Neural progenitor cell (in vitro differentiated cells): ENCODE measurements around the gene TNIK. TPM values are rescaled to one million over a fixed set of nuclear protein-coding genes. Genes with fewer than 3 reads are reported as not detected.

Source experiments
- DNase-seq: peaks from one replicate; pipeline ENCODE4 v3.0.0-alpha.2; 2016; ENCODE audit warnings: low spot score
- H2AFZ ChIP-seq: fragments of 200-600 bp; sonication (generic); replicated peaks from 2 replicates; pipeline ENCODE4 v1.6.1; 2016; ENCODE audit warnings: antibody characterized with exemption
- H3F3A ChIP-seq: fragments of 200-600 bp; sonication (generic); 2 replicates; pipeline ENCODE4 v1.6.1; 2016; ENCODE audit warnings: antibody characterized with exemption, low read depth
- H3K27ac ChIP-seq: fragments of 200-600 bp; sonication (generic); 2 replicates; pipeline ENCODE4 v1.5.1; 2016; ENCODE audit warnings: mild to moderate bottlenecking
- H3K27me3 ChIP-seq: fragments of 200-600 bp; sonication (generic); 2 replicates; pipeline ENCODE4 v1.6.1; 2016; ENCODE audit warnings: mild to moderate bottlenecking, moderate library complexity
- H3K36me3 ChIP-seq: fragments of 200-600 bp; sonication (generic); 2 replicates; pipeline ENCODE4 v1.5.1; 2016
- H3K4me1 ChIP-seq: fragments of 200-600 bp; sonication (generic); 2 replicates; pipeline ENCODE4 v1.6.1; 2016; ENCODE audit warnings: mixed run types
- H3K4me2 ChIP-seq: fragments of 200-600 bp; sonication (generic); 2 replicates; pipeline ENCODE4 v1.6.1; 2016
- H3K4me3 ChIP-seq: fragments of 200-600 bp; sonication (generic); 2 replicates; pipeline ENCODE4 v1.5.1; 2016
- H3K79me2 ChIP-seq: fragments of 200-600 bp; sonication (generic); 2 replicates; pipeline ENCODE4 v1.6.1; 2016; ENCODE audit warnings: low read depth
- H3K9ac ChIP-seq: fragments of 200-600 bp; sonication (generic); 2 replicates; pipeline ENCODE4 v1.6.1; 2016
- H3K9me3 ChIP-seq: fragments of 200-600 bp; sonication (generic); 2 replicates; pipeline ENCODE4 v1.5.1; 2016; ENCODE audit warnings: low read depth
- H4K20me1 ChIP-seq: fragments of 200-600 bp; sonication (generic); 2 replicates; pipeline ENCODE4 v1.6.1; 2016; ENCODE audit warnings: low read depth
- H3K27ac Mint-ChIP-seq: 3 replicates; pipeline ENCODE4 v1.8.0; 2021; ENCODE audit warnings: mixed read lengths
- H3K27me3 Mint-ChIP-seq: 2 replicates; pipeline ENCODE4 v1.8.0; 2022; ENCODE audit warnings: low read depth, mild to moderate bottlenecking, inconsistent platforms, moderate library complexity, mixed read lengths; ENCODE audit not compliant: insufficient read depth
- H3K36me3 Mint-ChIP-seq: 3 replicates; pipeline ENCODE4 v1.8.0; 2021; ENCODE audit warnings: mixed read lengths
- H3K4me1 Mint-ChIP-seq: 3 replicates; pipeline ENCODE4 v1.8.0; 2021; ENCODE audit warnings: mixed read lengths
- H3K4me3 Mint-ChIP-seq: 3 replicates; pipeline ENCODE4 v1.8.0; 2021; ENCODE audit warnings: mild to moderate bottlenecking, moderate library complexity, mixed read lengths
- H3K9me3 Mint-ChIP-seq: 3 replicates; pipeline ENCODE4 v1.8.0; 2020; ENCODE audit warnings: mixed read lengths
- EZH2 ChIP-seq: fragments of 200-600 bp; sonication (generic); IDR thresholded peaks from 2 replicates; pipeline ENCODE4 v1.6.1; 2017; ENCODE audit warnings: antibody characterized with exemption, mild to moderate bottlenecking, moderate library complexity
- EZH2phosphoT487 ChIP-seq: fragments of 200-600 bp; sonication (generic); IDR thresholded peaks from 2 replicates; pipeline ENCODE4 v1.6.1; 2017; ENCODE audit warnings: antibody characterized with exemption
- total RNA-seq: library from RNA; depleted of rRNA; stranded (reverse); fragments of >200 nt; gene quantifications from 2 replicates; pipeline ENCODE4 v1.2.3, GENCODE V29; 2015; ENCODE audit warnings: low replicate concordance
- TF ChIP-seq, protein P1 (sequence below): fragments of 200-600 bp; sonication (generic); IDR thresholded peaks from 2 replicates; pipeline ENCODE4 v1.5.1; 2017; ENCODE audit warnings: antibody characterized with exemption, mild to moderate bottlenecking

TNIK gene
- total RNA-seq, 1 donor from 2014 or later: 3.0 TPM

DNA sequence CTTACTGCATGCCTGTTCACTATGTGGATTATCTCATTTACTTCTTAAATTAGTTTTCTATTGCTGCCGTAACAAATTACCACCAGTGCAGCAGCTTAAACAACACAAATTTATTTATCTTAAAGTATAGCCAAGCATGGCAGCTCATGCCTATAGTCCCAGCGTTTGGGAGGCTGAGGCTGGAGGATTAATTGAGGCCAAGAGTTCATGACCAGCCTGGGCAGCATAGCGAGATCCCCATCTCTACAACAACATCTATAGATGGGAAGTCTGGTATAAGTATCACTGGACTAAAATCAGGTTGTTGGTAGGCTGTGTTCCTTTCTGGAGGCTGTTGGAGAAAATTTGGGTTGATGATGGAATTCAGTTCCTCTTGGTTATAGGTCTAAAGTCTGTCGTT lies 438.8 kb downstream of the TNIK start:
- Histone ChIP-seq H2AFZ (no peak overlapping the region), H4K20me1 (no peaks in the 10 kb centered on the region), H3K36me3 (no peaks in the 10 kb centered on the region), H3K9me3 (no peaks in the 10 kb centered on the region), H3F3A (no peaks in the 10 kb centered on the region), H3K27ac (no peak overlapping the region), H3K79me2 (no peaks in the 10 kb centered on the region), H3K4me1 (no peaks in the 10 kb centered on the region), H3K4me3 (no peak overlapping the region), H3K27me3 (no peaks in the 10 kb centered on the region), H3K4me2 (no peak overlapping the region), H3K9ac (no peak overlapping the region)
- DNase-seq: no peak
- H3K27me3 Mint-ChIP-seq: no peaks in the 10 kb centered on the region
- H3K36me3 Mint-ChIP-seq: no peaks in the 10 kb centered on the region
- H3K9me3 Mint-ChIP-seq: no peaks in the 10 kb centered on the region
- no peak for TF ChIP-seq EZH2
- TF ChIP-seq EZH2phosphoT487: no peak
- TF ChIP-seq, protein P1, sequence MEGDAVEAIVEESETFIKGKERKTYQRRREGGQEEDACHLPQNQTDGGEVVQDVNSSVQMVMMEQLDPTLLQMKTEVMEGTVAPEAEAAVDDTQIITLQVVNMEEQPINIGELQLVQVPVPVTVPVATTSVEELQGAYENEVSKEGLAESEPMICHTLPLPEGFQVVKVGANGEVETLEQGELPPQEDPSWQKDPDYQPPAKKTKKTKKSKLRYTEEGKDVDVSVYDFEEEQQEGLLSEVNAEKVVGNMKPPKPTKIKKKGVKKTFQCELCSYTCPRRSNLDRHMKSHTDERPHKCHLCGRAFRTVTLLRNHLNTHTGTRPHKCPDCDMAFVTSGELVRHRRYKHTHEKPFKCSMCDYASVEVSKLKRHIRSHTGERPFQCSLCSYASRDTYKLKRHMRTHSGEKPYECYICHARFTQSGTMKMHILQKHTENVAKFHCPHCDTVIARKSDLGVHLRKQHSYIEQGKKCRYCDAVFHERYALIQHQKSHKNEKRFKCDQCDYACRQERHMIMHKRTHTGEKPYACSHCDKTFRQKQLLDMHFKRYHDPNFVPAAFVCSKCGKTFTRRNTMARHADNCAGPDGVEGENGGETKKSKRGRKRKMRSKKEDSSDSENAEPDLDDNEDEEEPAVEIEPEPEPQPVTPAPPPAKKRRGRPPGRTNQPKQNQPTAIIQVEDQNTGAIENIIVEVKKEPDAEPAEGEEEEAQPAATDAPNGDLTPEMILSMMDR: no peak
- no peak overlapping the region for H3K27ac Mint-ChIP-seq
- H3K4me3 Mint-ChIP-seq: no peak overlapping the region
- no peaks in the 10 kb centered on the region for H3K4me1 Mint-ChIP-seq

DNA sequence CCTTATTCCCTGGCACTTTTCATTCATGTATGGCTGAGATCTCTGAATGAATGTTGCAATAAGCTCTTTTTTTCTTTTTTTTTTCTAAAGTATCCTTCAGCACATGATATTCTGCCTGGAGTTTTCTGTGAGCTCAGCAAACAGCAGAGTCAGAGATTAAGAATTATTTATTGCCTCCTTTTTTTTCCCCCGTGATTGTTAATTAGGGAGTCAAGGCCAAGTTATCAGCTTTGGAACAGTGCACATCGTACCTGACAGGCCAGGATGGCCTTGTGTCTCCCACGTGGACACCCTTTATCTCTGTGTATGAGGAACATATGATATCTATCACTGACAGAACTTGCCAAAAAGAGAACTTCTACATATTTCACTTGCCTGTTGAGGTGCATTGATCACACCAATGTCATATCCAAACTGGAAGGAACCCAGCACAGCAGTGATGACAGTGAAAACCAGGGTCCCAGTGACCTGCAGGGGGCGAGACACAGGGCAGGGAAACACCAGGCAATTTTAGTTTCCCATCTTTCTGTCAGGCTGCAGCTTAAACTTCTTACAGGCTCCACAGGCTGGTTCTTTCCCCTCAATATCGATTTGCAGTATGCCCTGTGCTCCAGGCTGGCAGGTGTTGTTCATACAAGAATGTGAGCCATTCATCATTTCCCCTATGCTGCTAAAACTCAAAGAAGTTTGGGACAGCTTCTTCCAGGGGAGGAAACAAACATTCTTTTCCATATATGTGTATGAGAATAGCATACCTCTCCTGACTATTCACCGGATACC lies 441.9 kb downstream of the TNIK start:
- no peak overlapping the region for H2AFZ ChIP-seq
- peak; percentile 18 for DNase-seq
- no peaks in the 10 kb centered on the region for H3K9me3 ChIP-seq
- no peak overlapping the region for H3K9ac ChIP-seq
- Mint-ChIP-seq H3K27ac (no peak overlapping the region), H3K4me3 (no peak overlapping the region), H3K36me3 (no peaks in the 10 kb centered on the region), H3K9me3 (no peaks in the 10 kb centered on the region), H3K4me1 (no peaks in the 10 kb centered on the region), H3K27me3 (no peaks in the 10 kb centered on the region)
- H3K79me2 ChIP-seq: no peaks in the 10 kb centered on the region
- H3K27me3 ChIP-seq: no peaks in the 10 kb centered on the region
- H3F3A ChIP-seq: no peaks in the 10 kb centered on the region
- no peak overlapping the region for H3K4me2 ChIP-seq
- no peak for TF ChIP-seq EZH2
- TF ChIP-seq, protein P1: peak; percentile 60
- no peaks in the 10 kb centered on the region for H4K20me1 ChIP-seq
- H3K4me3 ChIP-seq: no peak overlapping the region
- no peaks in the 10 kb centered on the region for H3K36me3 ChIP-seq
- H3K27ac ChIP-seq: no peak overlapping the region
- no peaks in the 10 kb centered on the region for H3K4me1 ChIP-seq

DNA sequence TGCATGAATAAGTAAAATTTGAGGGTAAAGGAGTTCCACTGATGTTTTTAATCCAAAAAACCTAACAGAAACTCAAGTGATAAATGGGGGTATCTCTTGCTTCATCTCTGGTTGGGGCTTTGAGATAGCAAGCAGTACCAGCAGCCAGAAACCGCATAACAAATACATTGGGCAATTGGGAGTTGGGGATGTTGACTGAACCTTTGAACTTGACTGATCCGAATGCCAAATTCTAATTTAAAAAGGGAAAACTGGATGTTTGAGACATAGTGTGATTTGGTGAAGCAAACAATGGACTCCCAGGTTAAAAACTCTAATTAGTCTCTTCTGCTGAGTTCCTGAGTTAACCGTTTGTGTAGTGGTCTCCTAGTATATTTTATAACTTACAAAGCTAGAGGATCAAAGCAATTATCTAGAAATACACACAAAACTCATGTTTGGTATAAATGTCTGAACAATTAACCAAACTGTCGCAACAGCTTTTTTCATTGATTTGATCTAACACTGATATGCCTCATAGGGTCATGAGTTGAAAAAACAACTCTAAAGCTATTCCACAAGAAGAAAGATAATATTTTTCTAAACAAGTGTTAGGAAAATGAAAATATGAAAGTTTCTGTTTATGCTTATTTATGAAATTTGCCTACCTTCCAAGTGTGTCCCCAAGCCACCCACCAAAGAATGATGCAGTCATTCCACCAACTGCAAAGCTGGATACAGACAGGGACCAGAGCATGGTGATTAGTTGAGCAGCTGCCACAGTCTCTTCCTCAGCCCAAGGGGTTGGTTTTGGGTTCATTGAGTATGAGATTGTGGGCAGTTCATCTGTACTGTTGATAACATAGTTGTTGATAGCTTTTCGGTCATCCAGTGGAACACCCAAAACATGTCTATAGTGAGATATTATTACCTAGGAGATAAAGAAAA lies 446.1 kb downstream of the TNIK start:
- H3K36me3 Mint-ChIP-seq: no peaks in the 10 kb centered on the region
- H3K27me3 Mint-ChIP-seq: no peaks in the 10 kb centered on the region
- Histone ChIP-seq H3K4me3 (no peak overlapping the region), H3K79me2 (no peaks in the 10 kb centered on the region), H3K27ac (no peak overlapping the region), H3K4me2 (no peak overlapping the region), H3K9ac (no peak overlapping the region), H2AFZ (no peak overlapping the region), H3K9me3 (no peaks in the 10 kb centered on the region), H3K36me3 (no peaks in the 10 kb centered on the region), H3K27me3 (no peaks in the 10 kb centered on the region), H3F3A (no peaks in the 10 kb centered on the region), H3K4me1 (no peaks in the 10 kb centered on the region), H4K20me1 (no peaks in the 10 kb centered on the region)
- peak overlapping the region; percentile 18 for H3K4me3 Mint-ChIP-seq
- H3K9me3 Mint-ChIP-seq: no peaks in the 10 kb centered on the region
- H3K4me1 Mint-ChIP-seq: no peaks in the 10 kb centered on the region
- H3K27ac Mint-ChIP-seq: no peak overlapping the region
- TF ChIP-seq EZH2: no peak
- TF ChIP-seq EZH2phosphoT487: no peak
- TF ChIP-seq, protein P1: no peak
- no peak for DNase-seq
